MM.1S (cell line): ENCODE measurements around the gene CD209.

Experiments
- DNase-seq: peaks from one replicate; pipeline ENCODE4 v3.0.0-alpha.2; 2015
- H2AFZ ChIP-seq: fragments of 300-600 bp; sonication (generic); 2 replicates; pipeline ENCODE4 v1.6.0; 2016; ENCODE audit warnings: antibody characterized with exemption, low read length
- H3F3A ChIP-seq: fragments of 300-600 bp; sonication (generic); 2 replicates; pipeline ENCODE4 v1.6.1; 2016; ENCODE audit warnings: mild to moderate bottlenecking, antibody characterized with exemption, low read length, moderate library complexity, mixed read lengths; ENCODE audit not compliant: insufficient read depth
- H3K27ac ChIP-seq: fragments of 300-600 bp; sonication (generic); 2 replicates; pipeline ENCODE4 v1.5.1; 2016; ENCODE audit warnings: mild to moderate bottlenecking, low read length
- H3K27me3 ChIP-seq: fragments of 300-600 bp; sonication (generic); replicated peaks from 2 replicates; pipeline ENCODE4 v1.6.0; 2016; ENCODE audit warnings: low read length; ENCODE audit not compliant: insufficient read depth
- H3K36me3 ChIP-seq: fragments of 300-600 bp; sonication (generic); replicated peaks from 2 replicates; pipeline ENCODE4 v1.6.1; 2016; ENCODE audit warnings: mild to moderate bottlenecking, low read length, mixed read lengths; ENCODE audit not compliant: insufficient read depth
- H3K4me1 ChIP-seq: fragments of 300-600 bp; sonication (generic); 2 replicates; pipeline ENCODE4 v1.6.1; 2016; ENCODE audit warnings: low read length, mixed read lengths
- H3K4me2 ChIP-seq: fragments of 300-600 bp; sonication (generic); 2 replicates; pipeline ENCODE4 v1.6.0; 2016; ENCODE audit warnings: low read depth, low read length
- H3K4me3 ChIP-seq: fragments of 300-600 bp; sonication (generic); 2 replicates; pipeline ENCODE4 v1.5.1; 2016; ENCODE audit warnings: low read length, mixed read lengths
- H3K79me2 ChIP-seq: fragments of 300-600 bp; sonication (generic); 2 replicates; pipeline ENCODE4 v1.6.1; 2016; ENCODE audit warnings: mixed run types, low read length, mixed read lengths
- H3K9ac ChIP-seq: fragments of 300-600 bp; sonication (generic); 2 replicates; pipeline ENCODE4 v1.6.1; 2016; ENCODE audit warnings: low read length, mixed read lengths
- H3K9me2 ChIP-seq: fragments of 300-600 bp; sonication (generic); replicated peaks from 2 replicates; pipeline ENCODE4 v1.6.1; 2016; ENCODE audit warnings: mild to moderate bottlenecking, low read length, mixed read lengths; ENCODE audit not compliant: insufficient read depth
- H3K9me3 ChIP-seq: fragments of 300-600 bp; sonication (generic); replicated peaks from 2 replicates; pipeline ENCODE4 v1.6.1; 2016; ENCODE audit warnings: mild to moderate bottlenecking, low read length, mixed read lengths; ENCODE audit not compliant: insufficient read depth
- H4K20me1 ChIP-seq: fragments of 300-600 bp; sonication (generic); 2 replicates; pipeline ENCODE4 v1.6.1; 2016; ENCODE audit warnings: mild to moderate bottlenecking, low read length, moderate library complexity, mixed read lengths; ENCODE audit not compliant: insufficient read depth
- CTCF ChIP-seq: fragments of 300-600 bp; sonication (generic); IDR thresholded peaks from 2 replicates; pipeline ENCODE4 v1.5.1; 2016; ENCODE audit warnings: antibody characterized with exemption, low read length, mixed read lengths
- EZH2 ChIP-seq: fragments of 300-600 bp; sonication (generic); optimal IDR thresholded peaks from 2 replicates; pipeline ENCODE3; 2017; ENCODE audit warnings: low read depth, mild to moderate bottlenecking, antibody characterized with exemption, low read length, mixed read lengths
- EZH2phosphoT487 ChIP-seq: fragments of 300-600 bp; sonication (generic); IDR thresholded peaks from 2 replicates; pipeline ENCODE4 v1.6.1; 2018; ENCODE audit warnings: antibody characterized with exemption, low read length

The CD209 gene

GRCh38 chr19:7788178-7788932, 41.0 kb upstream of the CD209 start:
- Histone ChIP-seq H3K9me2 (no peaks in the 10 kb centered on the region), H2AFZ (no peak overlapping the region), H3K36me3 (no peaks in the 10 kb centered on the region), H3F3A (no peaks in the 10 kb centered on the region), H3K79me2 (no peaks in the 10 kb centered on the region), H4K20me1 (no peaks in the 10 kb centered on the region), H3K4me3 (no peak overlapping the region), H3K9me3 (no peaks in the 10 kb centered on the region), H3K27me3 (peaks cover 95% of the 10 kb centered on the region), H3K4me2 (no peak overlapping the region), H3K4me1 (no peaks in the 10 kb centered on the region), H3K9ac (no peak overlapping the region), H3K27ac (no peak overlapping the region)
- DNase-seq: no peak
- TF ChIP-seq EZH2: no peak
- TF ChIP-seq CTCF: no peak
- no peak for TF ChIP-seq EZH2phosphoT487

- H3K36me3 ChIP-seq: no peaks in the 10 kb centered on the region
- no peaks in the 10 kb centered on the region for H3K79me2 ChIP-seq
- peaks cover 95% of the 10 kb centered on the region for H3K27me3 ChIP-seq
- no peak overlapping the region for H3K4me2 ChIP-seq
- H3F3A ChIP-seq: no peaks in the 10 kb centered on the region
- no peaks in the 10 kb centered on the region for H3K9me2 ChIP-seq
- H3K9me3 ChIP-seq: no peaks in the 10 kb centered on the region
- H3K9ac ChIP-seq: no peak overlapping the region
- no peak overlapping the region for H3K4me3 ChIP-seq
- H4K20me1 ChIP-seq: no peaks in the 10 kb centered on the region
- no peak for TF ChIP-seq CTCF
- H2AFZ ChIP-seq: no peak overlapping the region
- H3K4me1 ChIP-seq: no peaks in the 10 kb centered on the region
- DNase-seq: no peak
- no peak overlapping the region for H3K27ac ChIP-seq
Observed at GRCh38 chr19:7787602-7788177, 40.4 kb upstream of the CD209 start.

GRCh38 chr19:7787141-7787540, 39.8 kb upstream of the CD209 start:
- no peaks in the 10 kb centered on the region for H4K20me1 ChIP-seq
- H3K36me3 ChIP-seq: no peaks in the 10 kb centered on the region
- no peak for DNase-seq
- no peak overlapping the region for H2AFZ ChIP-seq
- H3K4me1 ChIP-seq: no peaks in the 10 kb centered on the region
- no peaks in the 10 kb centered on the region for H3K9me3 ChIP-seq
- H3K4me3 ChIP-seq: no peak overlapping the region
- H3F3A ChIP-seq: no peaks in the 10 kb centered on the region
- H3K9me2 ChIP-seq: no peaks in the 10 kb centered on the region
- no peaks in the 10 kb centered on the region for H3K79me2 ChIP-seq
- TF ChIP-seq CTCF (no peak), EZH2 (no peak), EZH2phosphoT487 (no peak)
- no peak overlapping the region for H3K9ac ChIP-seq
- H3K27me3 ChIP-seq: peaks cover 95% of the 10 kb centered on the region
- H3K27ac ChIP-seq: no peak overlapping the region
- H3K4me2 ChIP-seq: no peak overlapping the region
